M059J (cell line): ENCODE measurements around the gene CACNB4. TPM values are rescaled to one million over a fixed set of nuclear protein-coding genes. Genes with fewer than 3 reads are reported as not detected.
A peak's percentile ranks its signal among the peaks of the same experiment; 100 is the strongest.
"Not testable (repeated sequence)": the region's sequence is repeated elsewhere in the genome, so short reads cannot be mapped to it uniquely, and the experiment has no call there.

ENCODE experiments used
- DNase-seq: peaks from one replicate; pipeline ENCODE4 v3.0.0-alpha.2; 2012; ENCODE audit warnings: low read depth
- total RNA-seq: library from RNA; depleted of rRNA; stranded (reverse); fragments of >200 nt; shearing (Covaris generic); gene quantifications from 2 replicates; pipeline ENCODE4 v1.2.3, GENCODE V29; 2014

The CACNB4 gene
- total RNA-seq, 1 experiment from 2014 or later: not detected

GRCh38 chr2:152022090-152022489 lies 76.8 kb downstream of the CACNB4 start:
- DNase-seq: no peak

GRCh38 chr2:152021001-152021400 lies 77.8 kb downstream of the CACNB4 start:
- not testable (repeated sequence) for DNase-seq

GRCh38 chr2:152019732-152020131 lies 79.1 kb downstream of the CACNB4 start:
- no peak for DNase-seq

GRCh38 chr2:152016181-152017120 lies 82.4 kb downstream of the CACNB4 start:
- DNase-seq: no peak

- DNase-seq: no peak
Measured at GRCh38 chr2:152015552-152015951, 83.3 kb downstream of the CACNB4 start.

- peak; percentile 11 for DNase-seq
Measured at GRCh38 chr2:152012697-152013096, 86.1 kb downstream of the CACNB4 start.

GRCh38 chr2:152011724-152012123 lies 87.1 kb downstream of the CACNB4 start:
- DNase-seq: no peak

GRCh38 chr2:152005607-152006006 lies 93.2 kb downstream of the CACNB4 start:
- DNase-seq: no peak

GRCh38 chr2:152003283-152003682 lies 95.6 kb downstream of the CACNB4 start:
- DNase-seq: not testable (repeated sequence)

- peak; percentile 41 for DNase-seq
Measured at GRCh38 chr2:151999053-151999452, 99.8 kb downstream of the CACNB4 start.

GRCh38 chr2:151996243-151997003 lies 102.4 kb downstream of the CACNB4 start:
- DNase-seq: no peak

GRCh38 chr2:151995161-151995557 lies 103.7 kb downstream of the CACNB4 start:
- no peak for DNase-seq

GRCh38 chr2:151994178-151994577 lies 104.7 kb downstream of the CACNB4 start:
- not testable (repeated sequence) for DNase-seq

GRCh38 chr2:151991010-151991409 lies 107.8 kb downstream of the CACNB4 start:
- no peak for DNase-seq

- DNase-seq: no peak
Measured at GRCh38 chr2:151989378-151989777, 109.5 kb downstream of the CACNB4 start.

- DNase-seq: no peak
Measured at GRCh38 chr2:151987484-151987883, 111.4 kb downstream of the CACNB4 start.

GRCh38 chr2:151984424-151985083 lies 114.3 kb downstream of the CACNB4 start:
- no peak for DNase-seq

- no peak for DNase-seq
Measured at GRCh38 chr2:151983221-151983620, 115.6 kb downstream of the CACNB4 start.

GRCh38 chr2:151981886-151982285 lies 117.0 kb downstream of the CACNB4 start:
- DNase-seq: no peak

- DNase-seq: no peak
Measured at GRCh38 chr2:151979694-151980093, 119.2 kb downstream of the CACNB4 start.

- DNase-seq: no peak
Measured at GRCh38 chr2:151978709-151979108, 120.1 kb downstream of the CACNB4 start.

- no peak for DNase-seq
Measured at GRCh38 chr2:151977631-151978030, 121.2 kb downstream of the CACNB4 start.
